GM12878 (cell line): ENCODE measurements around the gene IPMK. TPM values are rescaled to one million over a fixed set of nuclear protein-coding genes. Genes with fewer than 3 reads are reported as not detected.

Source experiments
- ATAC-seq: fragments of 200-7000 bp; cut with Tn5 transposase; 3 replicates; pipeline ENCODE4 v1.9.1; 2020; ENCODE audit warnings: mild to moderate bottlenecking, moderate library complexity
- BruUV-seq: library from RNA; stranded (reverse); fragments of 400-500 nt; replicated peaks from 2 replicates; lab custom pipeline; 2021; lab: Mats Ljungman, UMichigan
- CTCF ChIA-PET: fragments of 300-600 bp; sonication (Branson Sonifier 250); formaldehyde crosslinking; extraction: SDS; loops from one replicate; lab custom pipeline; 2021; ENCODE audit warnings: inconsistent platforms; lab: Yijun Ruan, JAX
- POLR2A ChIA-PET: fragments of 350-600 bp; formaldehyde crosslinking; extraction: SDS; loops from one replicate; lab custom pipeline; 2021; ENCODE audit warnings: inconsistent platforms; lab: Charles Lee
- RAD21 ChIA-PET: fragments of 300-600 bp; sonication (Branson Sonifier 250); formaldehyde crosslinking; loops from one replicate; lab custom pipeline; 2023; ENCODE audit warnings: antibody characterized with exemption; ENCODE audit not compliant: unreplicated experiment; lab: Charles Lee
- SMC1A ChIA-PET: fragments of 300-600 bp; sonication (Branson Sonifier 250); formaldehyde crosslinking; loops from one replicate; lab custom pipeline; 2023; ENCODE audit not compliant: unreplicated experiment, uncharacterized antibody; lab: Charles Lee
- DNase-seq: peaks from one replicate; pipeline ENCODE4 v3.0.0-alpha.2; 2011; ENCODE audit warnings: low read depth, low spot score
- FAIRE-seq: peaks from 3 replicates; lab custom pipeline; 2011; peaks lifted over from hg19 to GRCh38; lab: Jason Lieb, UNC
- H2AFZ ChIP-seq: 2 replicates; pipeline ENCODE4 v1.6.0; 2011; ENCODE audit warnings: low read depth, low read length, control low read depth; ENCODE audit not compliant: control insufficient read depth
- H3K27ac ChIP-seq: 2 replicates; pipeline ENCODE4 v1.5.1; 2011; ENCODE audit warnings: control low read depth; ENCODE audit not compliant: control insufficient read depth, insufficient read depth
- H3K27me3 ChIP-seq, 2 experiments: replicated peaks in 1 of 2; 2 replicates each; pipeline versions ENCODE4 v1.6.0 to v1.6.1; 2011; ENCODE audit warnings: low read length in 1 of 2; ENCODE audit not compliant: control insufficient read depth in 2 of 2, insufficient read depth in 2 of 2
- H3K36me3 ChIP-seq, 2 experiments: 2 replicates each; pipeline ENCODE4 v1.5.1; 2011; ENCODE audit warnings: low read length in 1 of 2; ENCODE audit not compliant: control insufficient read depth in 2 of 2, insufficient read depth in 2 of 2
- H3K4me1 ChIP-seq: 2 replicates; pipeline ENCODE4 v1.6.1; 2011; ENCODE audit warnings: mild to moderate bottlenecking, low read length, moderate library complexity, mixed read lengths; ENCODE audit not compliant: control insufficient read depth, insufficient read depth
- H3K4me2 ChIP-seq: 2 replicates; pipeline ENCODE4 v1.6.0; 2011; ENCODE audit warnings: control low read depth; ENCODE audit not compliant: control insufficient read depth, insufficient read depth
- H3K4me3 ChIP-seq: fragments of 200-600 bp; sonication (generic); 2 replicates; pipeline ENCODE4 v1.5.1; 2016
- H3K79me2 ChIP-seq: 2 replicates; pipeline ENCODE4 v1.6.0; 2011; ENCODE audit warnings: low read length; ENCODE audit not compliant: control insufficient read depth, insufficient read depth
- H3K9ac ChIP-seq: 2 replicates; pipeline ENCODE4 v1.8.0; 2011; ENCODE audit warnings: low read length, control low read depth, mixed read lengths; ENCODE audit not compliant: control insufficient read depth, insufficient read depth
- H3K9me3 ChIP-seq: replicated peaks from 3 replicates; pipeline ENCODE4 v1.5.1; 2011; ENCODE audit warnings: mild to moderate bottlenecking, low read length; ENCODE audit not compliant: control insufficient read depth, insufficient read depth
- H4K20me1 ChIP-seq: 2 replicates; pipeline ENCODE4 v1.6.0; 2011; ENCODE audit not compliant: control insufficient read depth, insufficient read depth
- ASH2L ChIP-seq: fragments of 300-600, 200-600 bp; sonication (generic); IDR thresholded peaks from 2 replicates; pipeline ENCODE4 v1.6.1; 2017; ENCODE audit warnings: low read depth, mild to moderate bottlenecking, borderline replicate concordance
- BCLAF1 ChIP-seq: fragments of 450-650 bp; IDR thresholded peaks from 2 replicates; pipeline ENCODE4 v1.6.1; 2017; ENCODE audit warnings: antibody characterized with exemption, mild to moderate bottlenecking, moderate library complexity
- CREM ChIP-seq: IDR thresholded peaks from 2 replicates; pipeline ENCODE4 v1.6.1; 2014; ENCODE audit warnings: antibody characterized with exemption, low read depth
- HDAC2 ChIP-seq: fragments of 200-600 bp; sonication (generic); IDR thresholded peaks from 2 replicates; pipeline ENCODE4 v1.6.1; 2017
- HDAC6 ChIP-seq: fragments of 200-600 bp; sonication (generic); IDR thresholded peaks from one replicate; pipeline ENCODE4 v1.8.0; 2017; ENCODE audit warnings: antibody characterized with exemption; ENCODE audit not compliant: unreplicated experiment
- IRF3 ChIP-seq: fragments of 450-650 bp; IDR thresholded peaks from 2 replicates; pipeline ENCODE4 v1.6.1; 2014; ENCODE audit warnings: mild to moderate bottlenecking
- JUND ChIP-seq: IDR thresholded peaks from 2 replicates; pipeline ENCODE4 v1.6.1; 2012; ENCODE audit warnings: low read depth, mild to moderate bottlenecking, low read length, improper control_type of control experiment, moderate library complexity
- RAD51 ChIP-seq: fragments of 450-650 bp; IDR thresholded peaks from 2 replicates; pipeline ENCODE4 v1.6.1; 2016; ENCODE audit warnings: moderate library complexity, mild to moderate bottlenecking, inconsistent platforms
- SMARCA5 ChIP-seq: fragments of 450-650 bp; IDR thresholded peaks from 2 replicates; pipeline ENCODE4 v1.6.1; 2017; ENCODE audit warnings: mild to moderate bottlenecking
- SUPT20H ChIP-seq: IDR thresholded peaks from 2 replicates; pipeline ENCODE4 v1.6.1; 2011; ENCODE audit warnings: low read depth, mild to moderate bottlenecking, low read length, moderate library complexity, borderline replicate concordance; ENCODE audit not compliant: control insufficient read depth
- TCF3 ChIP-seq: IDR thresholded peaks from 2 replicates; pipeline ENCODE4 v1.6.1; 2012; ENCODE audit warnings: low read depth, mild to moderate bottlenecking, low read length, borderline replicate concordance; ENCODE audit not compliant: insufficient read depth
- WGBS: methylation state at CpG from one replicate; pipeline ENCODE4 v1.1.6; 2016; ENCODE audit warnings: low lambda C conversion rate; ENCODE audit not compliant: insufficient replicate concordance, insufficient coverage; ENCODE audit errors: missing lambda C conversion rate; 5-methylcytosine and 5-hydroxymethylcytosine counted together
- in situ Hi-C: fragments of 300-500 bp; cut with MboI; formaldehyde crosslinking; loops from 9 replicates; pipeline ENCODE4 v1.14.3; 2018; ENCODE audit warnings: mixed read lengths
- intact Hi-C: fragments of 100-400 bp; cut with micrococcal nuclease; formaldehyde crosslinking; loops from one replicate; pipeline ENCODE4 v1.14.2; 2022; ENCODE audit not compliant: unreplicated experiment
- polyA plus RNA-seq, 11 experiments: library from polyadenylated mRNA; depleted of rRNA in 4 of 11; unstranded in 6 of 11; stranded (reverse) in 5 of 11; fragments of >200 nt; fragmentation: Nextera tagmentation in 4 of 11; fragmentation: Illumina TruSeq in 1 of 11; extraction: Ambion mirVana in 4 of 11; extraction: Trizol in 1 of 11; gene quantifications; 1 replicate in 1 of 11; 2 replicates in 10 of 11; pipeline versions ENCODE4 v1.2.1 to v1.2.3, GENCODE V29; 2011 to 2016; ENCODE audit warnings: inconsistent platforms in 2 of 11, missing spikeins in 2 of 11, low read depth in 1 of 11
- total RNA-seq, 4 experiments: library from RNA; depleted of rRNA in 3 of 4; stranded (reverse); fragments of >200 nt in 3 of 4; fragmentation: Illumina TruSeq in 1 of 4; extraction: Trizol in 1 of 4; gene quantifications; 2 replicates each; pipeline versions ENCODE4 v1.2.1 to v1.2.3, GENCODE V29; 2013 to 2021

IPMK gene
- total and polyA plus RNA-seq, 10 of the 15 experiments (the other 5 are each of a cell fraction or from before 2014, with no cell fraction given) = 0.84 to 7.5 (median 3.6) TPM

GRCh38 chr10:58281092-58281752, 13.5 kb upstream of the IPMK start:
- no peak for FAIRE-seq
- ChIA-PET SMC1A (interaction anchor here (1.3 to 1.7 kb wide), 3 partner anchors 9 to 15 kb away, joined by 5 to 9 read pairs (median 5); partner anchors contain the start of gene CISD1), POLR2A (no interaction called here), RAD21 (interaction anchor here (1.0 to 1.4 kb wide), 2 partner anchors 10 to 12 kb away, joined by 3 to 4 read pairs; no protein-coding TSS in a partner anchor), CTCF (interaction anchor here (0.5 to 7.7 kb wide), 4 partner anchors 10 to 478 kb away, joined by 3 to 59 read pairs (median 3); no protein-coding TSS in a partner anchor)
- Histone ChIP-seq H2AFZ (no peak overlapping the region), H3K27ac (no peak overlapping the region), H4K20me1 (no peaks in the 10 kb centered on the region), H3K9me3 (no peaks in the 10 kb centered on the region), H3K36me3 (no peaks in the 10 kb centered on the region; a peak in 1 of 4 replicates), H3K9ac (no peak overlapping the region), H3K27me3 (no peaks in the 10 kb centered on the region), H3K4me3 (no peak overlapping the region), H3K4me1 (peaks cover 13% of the 10 kb centered on the region), H3K4me2 (0 out of 2 replicates have a peak overlapping the region, but pooled peaks have one; percentile 4), H3K79me2 (no peaks in the 10 kb centered on the region)
- TF ChIP-seq HDAC2 = no peak
- TF ChIP-seq ASH2L = no peak
- TF ChIP-seq TCF3 = no peak
- DNase-seq = no peak
- in situ Hi-C loops (no loop called here), intact Hi-C loops (no loop called here)
- 98% methylated on average over 2 of the region's 2 CpGs for WGBS
- ATAC-seq = peak; percentile 14; the same call in 1 of the 3 replicates
- BruUV-seq = no TSS peak

GRCh38 chr10:58280477-58280876, 12.8 kb upstream of the IPMK start:
- in situ Hi-C loops (no loop called here), intact Hi-C loops (no loop called here)
- CTCF ChIA-PET = interaction anchor here (0.6 to 7.7 kb wide), 8 partner anchors 10 to 735 kb away, joined by 3 to 59 read pairs (median 4); partner anchors contain the start of gene CISD1
- H2AFZ ChIP-seq = no peak overlapping the region
- no peak overlapping the region for H3K27ac ChIP-seq
- no peak overlapping the region for H3K4me2 ChIP-seq
- no peaks in the 10 kb centered on the region; a peak in 1 of 4 replicates for H3K36me3 ChIP-seq
- no peaks in the 10 kb centered on the region for H4K20me1 ChIP-seq
- SMC1A ChIA-PET = interaction anchor here (0.6 to 1.7 kb wide), 5 partner anchors 10 to 250 kb away, joined by 3 to 9 read pairs (median 5); partner anchors contain the start of gene CISD1
- H3K9me3 ChIP-seq = no peaks in the 10 kb centered on the region
- BruUV-seq = no TSS peak
- TF ChIP-seq BCLAF1 (no peak), RAD51 (no peak), SMARCA5 (no peak), ASH2L (no peak), CREM (no peak), IRF3 (no peak), HDAC6 (no peak), JUND (no peak), SUPT20H (no peak)
- H3K9ac ChIP-seq = no peak overlapping the region
- RAD21 ChIA-PET = interaction anchor here (1.0 to 1.4 kb wide), 3 partner anchors 9 to 13 kb away, joined by 3 to 4 read pairs (median 4); no protein-coding TSS in a partner anchor
- no peaks in the 10 kb centered on the region for H3K27me3 ChIP-seq
- no peaks in the 10 kb centered on the region for H3K79me2 ChIP-seq
- FAIRE-seq (no peak), ATAC-seq (no peak), DNase-seq (no peak)
- peaks cover 13% of the 10 kb centered on the region for H3K4me1 ChIP-seq
- WGBS = 94% methylated on average over 3 of the region's 3 CpGs
- POLR2A ChIA-PET = no interaction called here
- H3K4me3 ChIP-seq = no peak overlapping the region
